ENCODE measurements around the gene UBALD2. TPM values are rescaled to one million over a fixed set of nuclear protein-coding genes. Genes with fewer than 3 reads are reported as not detected.

Gene UBALD2
- total RNA-seq, 1 donor: 35.3 TPM

GRCh38 chr17:76307299-76307965 lies 42.3 kb downstream of the UBALD2 start:
- no peaks in the 10 kb centered on the region for H3K27me3 ChIP-seq (ENCODE audit: insufficient read depth, low read length)
- no peak overlapping the region for H3K4me3 ChIP-seq (ENCODE audit: low read length)
- no peaks in the 10 kb centered on the region for H3K9me3 ChIP-seq (ENCODE audit: low read depth, low read length)
- H3K4me1 ChIP-seq (ENCODE audit: insufficient read depth, low read length): no peaks in the 10 kb centered on the region

DNA sequence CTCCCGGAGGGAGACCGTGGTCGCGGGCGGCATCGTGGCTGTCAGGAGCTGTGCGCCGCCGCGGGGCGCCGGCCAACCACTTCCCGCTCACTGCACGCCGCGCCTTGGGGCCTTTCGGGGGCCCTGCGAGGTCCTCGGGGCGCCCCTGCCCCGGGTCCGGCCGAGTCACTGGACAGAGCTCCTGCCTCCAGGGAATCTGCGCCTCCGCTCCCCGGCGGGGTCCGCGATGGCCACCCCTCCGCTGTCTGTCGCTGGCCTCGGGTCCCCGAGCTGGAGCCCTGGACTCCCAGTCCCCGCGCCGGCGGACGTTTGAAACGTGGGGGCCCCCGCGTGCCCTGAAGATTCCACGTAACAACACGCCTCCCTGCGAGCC lies 42.8 kb downstream of the UBALD2 start, which contains the start of gene QRICH2:
QRICH2 (minus strand) TSS at position 311 of the 373 bp plus-strand sequence; CDS start at position 33, 278 bp downstream.
- H3K9me3 ChIP-seq (ENCODE audit: low read depth, low read length): no peaks in the 10 kb centered on the region
- no peak within 1 kb of the TSS for H3K4me3 ChIP-seq (ENCODE audit: low read length)
- H3K27me3 ChIP-seq (ENCODE audit: insufficient read depth, low read length): no peaks in the 10 kb centered on the region
- H3K4me1 ChIP-seq (ENCODE audit: insufficient read depth, low read length): no peaks in the 10 kb centered on the region

DNA sequence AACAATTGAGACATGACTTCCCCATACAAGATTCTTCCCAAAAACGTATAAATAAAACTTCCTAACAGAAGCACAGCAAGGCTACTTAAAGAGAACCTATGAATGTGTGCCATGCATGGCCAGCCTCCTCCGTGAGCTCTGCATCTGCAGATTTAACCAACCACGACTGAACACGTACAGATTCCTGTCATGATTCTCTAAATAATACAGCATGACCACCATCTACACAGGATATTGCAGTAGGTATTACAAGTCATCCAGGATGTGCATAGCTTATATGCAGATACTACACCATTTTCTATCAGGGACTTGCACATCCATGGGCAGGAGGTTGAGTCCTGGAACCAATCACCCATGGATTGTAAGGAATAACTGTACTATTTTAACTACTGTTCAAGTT lies 44.3 kb downstream of the UBALD2 start:
- Histone ChIP-seq H3K4me1 (ENCODE audit: insufficient read depth, low read length) (no peaks in the 10 kb centered on the region), H3K4me3 (ENCODE audit: low read length) (no peak overlapping the region), H3K9me3 (ENCODE audit: low read depth, low read length) (no peaks in the 10 kb centered on the region), H3K27me3 (ENCODE audit: insufficient read depth, low read length) (no peaks in the 10 kb centered on the region)

GRCh38 chr17:76312735-76313134 lies 47.6 kb downstream of the UBALD2 start:
- Histone ChIP-seq H3K9me3 (ENCODE audit: low read depth, low read length) (no peaks in the 10 kb centered on the region), H3K27me3 (ENCODE audit: insufficient read depth, low read length) (no peaks in the 10 kb centered on the region), H3K4me1 (ENCODE audit: insufficient read depth, low read length) (no peaks in the 10 kb centered on the region), H3K4me3 (ENCODE audit: low read length) (no peak overlapping the region)

- H3K27me3 ChIP-seq (ENCODE audit: insufficient read depth, low read length): no peaks in the 10 kb centered on the region
- no peak overlapping the region for H3K4me3 ChIP-seq (ENCODE audit: low read length)
- H3K4me1 ChIP-seq (ENCODE audit: insufficient read depth, low read length): no peaks in the 10 kb centered on the region
- H3K9me3 ChIP-seq (ENCODE audit: low read depth, low read length): no peaks in the 10 kb centered on the region
Observed at GRCh38 chr17:76314392-76315227, 49.5 kb downstream of the UBALD2 start.

DNA sequence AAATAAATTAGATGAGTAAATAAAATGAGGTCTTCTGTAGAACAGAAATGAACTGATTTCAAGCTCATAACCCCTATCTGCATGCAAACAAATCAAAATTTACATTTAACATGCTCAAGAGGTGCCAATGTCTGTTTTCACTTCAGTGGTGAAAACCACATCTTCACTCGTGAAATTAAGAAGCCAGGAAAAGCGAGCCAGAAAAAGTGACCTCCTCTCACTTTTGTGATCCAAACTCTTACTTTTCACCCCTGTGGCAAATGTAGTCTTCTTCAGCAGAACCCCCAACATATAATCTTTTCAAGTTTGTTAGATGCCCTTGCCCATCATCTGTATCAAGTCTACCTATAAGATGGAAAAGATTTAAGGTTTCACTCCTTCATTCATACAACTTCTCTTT lies 52.4 kb downstream of the UBALD2 start:
- no peaks in the 10 kb centered on the region for H3K4me1 ChIP-seq (ENCODE audit: insufficient read depth, low read length)
- H3K9me3 ChIP-seq (ENCODE audit: low read depth, low read length): no peaks in the 10 kb centered on the region
- no peaks in the 10 kb centered on the region for H3K27me3 ChIP-seq (ENCODE audit: insufficient read depth, low read length)
- no peak overlapping the region for H3K4me3 ChIP-seq (ENCODE audit: low read length)

GRCh38 chr17:76318586-76318985 lies 53.4 kb downstream of the UBALD2 start:
- Histone ChIP-seq H3K9me3 (ENCODE audit: low read depth, low read length) (no peaks in the 10 kb centered on the region), H3K4me1 (ENCODE audit: insufficient read depth, low read length) (no peaks in the 10 kb centered on the region)

More at GRCh38 chr17:76318586-76318985, 53.4 kb downstream of the UBALD2 start:
- H3K27me3 ChIP-seq (ENCODE audit: insufficient read depth, low read length): no peaks in the 10 kb centered on the region
- no peak overlapping the region for H3K4me3 ChIP-seq (ENCODE audit: low read length)

Other genes starting within 250 kb of the UBALD2 start
- gene EVPL, start 238.0 kb upstream of the UBALD2 start, total RNA-seq: under 0.01 TPM
- gene SRP68, start 192.8 kb upstream of the UBALD2 start, total RNA-seq: 34.7 TPM
- 0.63 TPM for gene GALR2, start 190.6 kb upstream of the UBALD2 start, total RNA-seq
- 0.21 TPM for gene ZACN, start 186.2 kb upstream of the UBALD2 start, total RNA-seq
- 49.2 TPM for gene EXOC7, start 161.6 kb upstream of the UBALD2 start, total RNA-seq
- 1.3 TPM for gene FOXJ1, start 124.1 kb upstream of the UBALD2 start, total RNA-seq
- gene RNF157, start 24.9 kb upstream of the UBALD2 start, total RNA-seq: 19.1 TPM
- gene QRICH2, start 42.9 kb downstream of the UBALD2 start, total RNA-seq: 1.2 TPM
- gene PRPSAP1, start 88.6 kb downstream of the UBALD2 start, total RNA-seq: 23.4 TPM
- gene SPHK1, start 119.3 kb downstream of the UBALD2 start, total RNA-seq: 19.2 TPM
- 15.2 TPM for gene UBE2O, start 187.8 kb downstream of the UBALD2 start, total RNA-seq
- gene AANAT, start 202.3 kb downstream of the UBALD2 start, total RNA-seq: not detected
- gene RHBDF2, start 236.1 kb downstream of the UBALD2 start, total RNA-seq: 62.1 TPM